DMS53 (cell line): ENCODE results near the gene BPIFB4.

Experiments used
- DNase-seq: peaks from one replicate; lab custom pipeline; 2025; lab: John Stamatoyannopoulos, UW

BPIFB4 gene

DNA sequence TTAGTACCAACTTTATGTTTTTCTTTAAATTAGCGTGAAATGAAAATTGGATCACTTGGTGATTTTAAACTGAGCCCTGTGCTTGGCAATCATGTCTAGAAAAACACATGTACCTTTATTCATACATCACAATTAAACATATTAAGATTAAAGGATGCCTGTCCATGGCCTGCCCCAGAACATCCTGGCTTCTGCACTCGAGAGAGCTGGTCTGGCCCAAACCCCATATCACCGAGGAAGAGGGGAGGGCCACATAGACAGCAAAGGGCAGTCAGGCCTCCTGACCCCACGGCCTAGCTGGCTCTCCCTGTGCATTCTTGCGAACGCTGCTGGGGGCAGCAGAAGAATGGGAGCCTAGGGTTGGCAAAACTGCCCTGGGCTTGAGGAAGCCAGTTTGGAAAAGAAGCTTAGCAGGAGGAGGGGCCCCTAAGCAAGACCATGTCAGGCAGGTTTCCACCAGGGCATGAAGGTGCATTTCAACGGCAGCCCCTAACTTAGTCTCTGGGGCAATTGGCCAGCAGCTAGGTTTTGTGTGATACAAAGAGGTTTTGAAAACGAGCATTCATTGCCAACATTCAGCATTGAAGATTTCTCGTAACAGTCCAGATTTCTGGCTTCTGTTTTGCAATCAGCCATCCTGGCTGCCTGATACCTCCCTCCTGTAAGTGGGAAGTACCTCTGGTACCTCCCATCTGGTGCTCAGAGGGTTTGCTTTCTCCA, 17.2 kb upstream of the BPIFB4 start:
- no peak for DNase-seq

GRCh38 chr20:33062825-33063149, 16.7 kb upstream of the BPIFB4 start:
- DNase-seq: no peak

DNA sequence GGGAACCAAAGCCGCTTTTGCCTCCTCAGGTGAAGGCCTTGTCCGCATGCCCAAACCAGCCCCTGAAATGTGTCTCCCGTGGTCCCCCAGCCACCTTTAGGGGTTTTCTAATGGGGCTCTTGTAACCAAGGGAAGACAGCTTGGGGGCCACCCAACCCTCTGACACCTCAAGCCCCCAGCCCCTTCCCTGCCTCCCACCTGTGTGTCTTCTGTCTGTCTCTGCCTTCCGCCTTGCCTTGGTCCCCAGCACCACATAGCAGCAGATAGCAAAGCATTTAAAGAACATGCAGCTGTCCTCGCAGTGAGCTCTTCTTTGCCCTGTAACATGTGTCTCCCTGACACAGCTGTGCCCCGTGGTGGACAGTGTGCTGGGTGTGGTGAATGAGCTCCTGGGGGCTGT, 16.2 kb upstream of the BPIFB4 start:
- DNase-seq: no peak

DNA sequence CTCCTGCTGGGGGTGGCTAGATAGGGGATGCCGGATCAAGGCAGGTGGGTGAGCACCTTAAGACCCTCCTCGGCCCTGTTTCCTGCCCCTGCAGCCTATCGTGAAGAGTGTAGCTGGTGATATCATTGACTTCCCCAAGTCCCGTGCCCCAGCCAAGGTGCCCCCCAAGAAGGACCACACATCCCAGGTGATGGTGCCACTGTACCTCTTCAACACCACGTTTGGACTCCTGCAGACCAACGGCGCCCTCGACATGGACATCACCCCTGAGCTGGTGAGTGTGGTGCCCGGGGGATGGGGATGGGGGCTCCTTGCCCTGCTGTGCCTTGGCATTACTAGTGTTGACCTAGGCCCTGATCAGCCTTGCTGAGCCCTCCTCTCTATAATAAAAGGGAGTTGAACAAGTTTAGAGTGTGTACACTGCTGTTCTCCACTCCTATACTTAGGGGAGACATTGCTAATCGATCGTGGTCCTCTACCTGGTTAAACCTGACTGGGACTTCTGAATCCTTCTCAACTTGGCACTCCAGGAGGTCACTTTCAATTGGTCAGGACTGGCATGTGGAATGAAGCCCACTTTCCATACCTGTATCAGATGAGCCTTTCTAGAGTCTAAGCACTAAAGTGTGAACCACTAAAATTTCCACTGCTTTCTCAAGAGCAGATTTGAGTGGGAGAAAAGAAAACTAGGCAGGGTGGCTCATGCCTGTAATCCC, 14.7 kb upstream of the BPIFB4 start:
- no peak for DNase-seq

- no peak for DNase-seq
Measured at GRCh38 chr20:33065785-33066184, 13.7 kb upstream of the BPIFB4 start.

DNA sequence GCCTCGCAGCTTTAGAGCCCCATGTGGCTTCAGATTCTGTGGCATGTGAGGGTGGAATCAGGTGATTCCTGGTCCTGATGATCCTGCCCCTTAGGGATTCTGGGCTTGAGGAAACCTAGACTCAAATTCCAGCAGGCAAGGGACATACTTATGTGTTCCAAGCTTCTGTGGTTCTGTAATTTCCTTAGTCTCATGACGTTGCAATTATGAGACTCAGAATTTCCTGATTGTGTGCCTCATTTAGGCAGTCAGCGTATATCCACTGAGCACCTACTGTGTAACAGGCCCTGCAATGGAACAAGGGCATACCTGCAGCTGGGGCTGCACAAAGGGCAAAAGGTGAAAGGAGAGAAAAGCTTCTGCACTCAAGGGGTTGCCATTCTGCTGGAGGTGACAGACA, 11.6 kb upstream of the BPIFB4 start:
- DNase-seq: no peak

DNA sequence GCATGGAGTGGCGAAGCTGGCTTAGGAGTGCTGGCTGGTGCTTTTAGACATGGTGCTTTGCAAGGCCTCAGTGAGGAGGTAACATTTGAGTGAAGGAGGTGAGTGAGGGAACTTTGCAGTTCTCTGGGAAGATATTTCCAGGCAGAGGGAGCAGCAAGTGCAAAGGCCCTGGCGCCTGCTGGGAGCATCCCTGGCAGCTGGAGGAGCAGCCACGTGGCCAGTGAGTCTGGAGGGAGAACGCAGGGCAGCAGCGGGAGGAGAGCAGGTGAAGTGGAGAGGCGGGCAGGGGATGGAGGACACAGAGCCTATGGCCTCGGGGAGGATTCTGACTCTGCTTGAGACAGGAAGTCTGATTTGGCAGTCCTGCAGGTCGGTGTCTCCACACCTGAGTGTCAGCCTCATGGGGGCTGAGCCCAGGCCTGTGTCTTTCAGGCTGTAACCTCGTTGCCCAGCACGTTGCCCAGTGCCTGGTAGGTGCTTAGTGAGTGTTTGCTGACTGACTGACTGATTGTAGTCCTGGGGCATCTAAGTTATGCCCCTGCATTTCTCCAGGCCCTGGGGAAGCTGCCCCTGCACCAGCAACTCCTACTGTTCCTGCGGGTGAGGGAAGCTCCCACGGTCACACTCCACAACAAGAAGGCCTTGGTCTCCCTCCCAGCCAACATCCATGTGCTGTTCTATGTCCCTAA, 11.0 kb upstream of the BPIFB4 start:
- DNase-seq: no peak

- DNase-seq: no peak
Measured at GRCh38 chr20:33069673-33070072, 9.8 kb upstream of the BPIFB4 start.

DNA sequence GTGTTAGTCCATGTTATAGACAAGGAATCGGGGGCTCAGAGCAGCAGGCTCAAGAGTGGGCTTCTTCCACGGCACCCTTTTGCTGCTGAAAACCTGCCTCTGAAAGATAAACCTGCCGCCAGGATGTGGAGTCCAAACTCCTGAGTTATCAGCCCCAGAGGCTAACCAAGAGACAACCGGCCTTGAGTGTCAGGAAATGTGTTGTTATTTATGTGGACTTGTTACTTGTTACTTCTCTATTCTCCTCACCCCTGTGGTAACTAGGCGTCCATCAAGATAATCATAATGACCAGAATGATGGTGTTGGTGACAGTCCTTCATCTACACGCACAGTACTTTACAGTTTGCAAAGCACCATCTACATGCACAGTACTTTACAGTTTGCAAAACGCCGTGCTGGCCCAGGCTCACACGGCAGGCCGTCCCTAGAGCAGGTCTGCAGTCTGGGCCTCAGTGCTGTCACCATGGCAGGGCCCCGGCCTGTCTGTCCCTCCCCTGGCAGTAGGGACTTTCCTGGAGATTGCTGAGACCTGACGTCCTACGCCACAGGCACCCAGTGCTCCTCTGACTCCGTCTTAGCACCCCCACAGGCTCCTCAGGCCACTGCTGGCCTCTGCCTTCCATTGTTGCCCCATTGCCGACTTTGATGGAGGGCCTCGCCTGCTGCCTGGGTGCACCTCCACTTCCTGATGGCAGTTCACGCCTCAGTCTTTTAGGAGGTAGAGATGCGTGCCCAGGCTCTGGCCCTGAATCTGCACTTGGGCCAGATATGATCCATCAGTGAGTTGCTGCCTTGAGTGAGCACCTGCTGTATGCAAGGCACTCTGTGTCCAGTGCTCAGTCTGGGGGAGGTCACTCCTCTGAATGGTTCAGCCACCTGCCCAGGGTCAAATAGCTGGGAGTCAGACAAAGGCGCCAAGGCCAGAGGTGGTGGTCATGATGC, 9.1 kb upstream of the BPIFB4 start:
- no peak for DNase-seq

DNA sequence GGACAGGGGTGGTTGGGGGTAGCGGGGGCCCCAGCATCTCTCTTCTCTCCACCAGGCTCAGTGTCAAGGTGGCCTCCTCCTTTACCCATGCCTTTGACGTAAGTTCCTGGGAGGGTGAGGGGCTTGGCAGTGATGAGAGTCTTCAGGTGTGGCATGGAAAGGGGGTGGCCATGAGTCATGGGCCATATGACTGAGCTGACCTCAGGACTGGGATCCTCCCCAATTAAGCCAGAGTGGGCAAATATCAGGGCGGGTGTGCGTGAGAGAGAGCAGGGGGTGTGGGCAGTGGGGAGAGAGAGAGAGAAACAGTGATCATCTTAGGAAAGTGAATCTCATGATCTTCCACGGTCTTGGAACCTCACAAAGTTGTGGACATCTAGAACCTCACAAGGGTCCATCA, 8.2 kb upstream of the BPIFB4 start:
- no peak for DNase-seq

DNA sequence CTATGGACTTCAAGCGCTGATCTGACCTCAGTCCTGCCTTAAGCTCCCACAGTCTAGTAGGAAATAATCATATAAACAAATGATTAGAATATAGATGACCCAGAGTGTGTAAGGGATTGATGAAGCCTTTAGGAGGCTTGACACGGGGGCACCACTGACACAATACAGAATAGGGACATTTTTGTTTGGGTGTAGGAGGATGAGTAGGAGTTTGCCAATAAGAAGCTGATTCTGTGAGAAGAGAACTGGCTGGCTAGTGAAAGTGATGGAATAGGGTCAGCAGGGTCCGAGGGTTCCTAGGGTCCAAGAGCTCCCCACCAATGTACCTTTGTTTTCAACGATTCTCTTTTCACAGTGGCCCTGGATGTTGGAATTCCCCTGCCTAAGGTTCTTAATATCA, 7.1 kb upstream of the BPIFB4 start:
- no peak for DNase-seq

GRCh38 chr20:33072813-33073212, 6.6 kb upstream of the BPIFB4 start:
- no peak for DNase-seq

GRCh38 chr20:33074675-33075074, 4.8 kb upstream of the BPIFB4 start:
- DNase-seq: no peak

DNA sequence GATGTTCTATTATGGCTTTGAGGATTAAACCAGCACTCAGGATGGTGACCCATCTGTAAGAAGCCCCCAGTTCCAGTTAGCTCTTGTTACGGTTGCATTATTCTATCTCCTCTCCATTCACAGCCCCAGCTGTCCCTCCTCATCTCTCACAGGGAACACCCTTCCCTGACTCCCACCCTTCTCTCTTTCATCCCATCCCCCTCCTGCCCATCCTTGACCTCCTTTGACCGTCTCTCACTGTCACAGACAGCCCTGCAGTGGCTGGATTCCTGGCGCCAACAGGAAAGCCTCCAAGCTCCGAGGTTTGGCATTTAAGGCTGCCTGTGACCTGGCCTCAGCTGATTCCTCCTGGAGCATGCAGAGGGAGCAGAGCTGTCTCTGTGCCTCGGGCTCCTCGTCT, 4.2 kb upstream of the BPIFB4 start:
- DNase-seq: no peak

DNA sequence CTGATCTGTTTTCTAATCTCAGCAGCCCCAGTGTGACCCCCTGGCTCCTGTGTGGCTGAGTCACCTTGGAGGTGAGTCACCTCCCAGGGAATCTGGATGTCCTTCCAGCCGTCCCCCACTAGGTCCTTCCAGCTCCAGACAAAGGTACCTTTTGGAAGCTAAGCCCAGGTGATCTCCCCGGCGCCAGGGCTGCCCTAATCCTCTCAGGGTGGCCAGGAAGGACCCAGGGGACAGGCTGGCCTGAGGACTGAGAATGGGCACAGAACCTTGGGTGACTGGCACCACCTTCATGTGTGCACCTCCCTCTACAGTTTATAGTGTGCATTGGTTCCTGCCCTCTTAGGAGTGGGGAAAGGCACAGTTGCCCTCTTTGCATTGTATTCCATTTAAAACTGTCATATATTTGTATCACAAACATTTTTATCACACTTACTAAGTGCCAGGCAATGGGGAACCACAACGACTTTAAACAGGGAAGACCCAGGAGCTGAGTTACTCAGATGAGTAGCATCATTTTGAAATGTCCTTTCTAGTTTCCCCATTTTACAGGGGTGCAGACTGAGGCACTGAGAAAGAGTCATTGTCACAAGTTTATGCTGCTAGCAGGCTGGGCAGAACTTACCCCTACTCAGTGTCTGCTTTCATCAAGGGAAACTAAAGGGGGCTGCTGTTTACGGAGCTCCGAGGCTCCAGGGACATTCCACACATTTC, 2.6 kb upstream of the BPIFB4 start:
- peak; percentile 21 for DNase-seq

- DNase-seq: no peak
Measured at GRCh38 chr20:33081411-33082154, 2.1 kb downstream of the BPIFB4 start.

- DNase-seq: no peak
Measured at GRCh38 chr20:33082546-33082945, 3.1 kb downstream of the BPIFB4 start.

- no peak for DNase-seq
Measured at GRCh38 chr20:33083544-33084340, 4.3 kb downstream of the BPIFB4 start.

- no peak for DNase-seq
Measured at GRCh38 chr20:33084722-33085121, 5.3 kb downstream of the BPIFB4 start.
